HG02763 (cell line): ENCODE measurements around the gene KTN1.

Experiments used
- ATAC-seq: cut with Tn5 transposase; IDR thresholded peaks from one replicate; pipeline ENCODE4 v1.9.1; 2021; ENCODE audit warnings: mild to moderate bottlenecking, moderate library complexity; ENCODE audit not compliant: unreplicated experiment

Gene KTN1

DNA sequence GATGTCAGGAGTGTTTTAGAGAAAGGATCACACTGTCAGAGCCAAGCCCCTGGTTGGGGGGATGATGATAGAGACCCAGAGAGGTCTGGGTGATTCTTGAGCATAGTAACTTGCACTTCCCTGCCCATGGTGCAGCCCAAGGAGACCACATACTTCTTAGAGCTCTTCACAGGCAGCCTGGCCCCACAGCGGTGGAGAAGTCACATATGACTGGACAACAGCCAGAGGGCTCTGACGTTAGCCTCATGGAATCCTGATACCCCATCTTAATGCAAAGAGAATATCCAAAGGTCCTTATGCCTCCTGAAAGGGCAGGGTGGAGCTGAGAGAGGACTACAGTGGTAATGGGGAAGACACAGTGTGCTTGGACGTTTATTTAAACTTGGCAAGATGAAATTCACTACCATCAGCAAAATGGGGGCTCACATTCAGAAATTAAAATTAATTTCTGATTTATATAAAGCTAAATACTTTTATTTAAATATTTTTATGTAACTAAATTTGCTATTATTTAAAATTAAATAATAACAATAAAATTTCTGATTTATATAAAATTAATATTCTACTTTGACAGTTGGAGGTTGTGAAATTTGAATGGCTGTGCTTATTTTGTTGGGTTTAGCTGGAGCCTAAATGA lies 131.3 kb downstream of the KTN1 start:
- no peak for ATAC-seq

- no peak for ATAC-seq
These were observed 132.5 kb downstream of the KTN1 start for GRCh38 chr14:55712491-55712890.

- ATAC-seq: no peak
These were observed 133.5 kb downstream of the KTN1 start for GRCh38 chr14:55713486-55713885.

- ATAC-seq: no peak
These were observed 135.9 kb downstream of the KTN1 start for GRCh38 chr14:55715889-55716288.

GRCh38 chr14:55717621-55718020 lies 137.6 kb downstream of the KTN1 start:
- no peak for ATAC-seq

GRCh38 chr14:55718551-55718950 lies 138.5 kb downstream of the KTN1 start:
- no peak for ATAC-seq

- ATAC-seq: no peak
These were observed 140.8 kb downstream of the KTN1 start for GRCh38 chr14:55720796-55721195.

GRCh38 chr14:55721353-55721752 lies 141.3 kb downstream of the KTN1 start:
- ATAC-seq: no peak

DNA sequence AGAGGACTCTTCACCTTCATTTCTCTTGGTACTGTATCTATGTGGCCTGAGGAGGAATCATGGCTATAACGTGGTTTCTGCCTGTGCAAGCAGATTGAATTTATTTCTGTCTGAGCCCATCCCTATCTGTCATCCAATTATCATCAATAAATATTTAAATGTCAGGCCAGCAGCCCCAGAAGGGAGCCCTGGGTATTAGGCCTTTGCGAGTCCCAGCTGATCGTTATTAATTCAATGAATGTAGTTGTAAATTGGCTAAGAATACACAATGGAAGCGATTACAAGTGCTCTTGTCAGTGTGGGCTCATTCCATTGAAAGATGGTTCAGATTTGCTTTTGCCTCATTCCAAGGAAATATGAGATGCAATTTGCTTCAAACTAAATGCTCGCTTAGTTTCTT lies 142.0 kb downstream of the KTN1 start:
- no peak for ATAC-seq

- no peak for ATAC-seq
These were observed 144.7 kb downstream of the KTN1 start for GRCh38 chr14:55724736-55725135.

GRCh38 chr14:55730592-55731310 lies 150.7 kb downstream of the KTN1 start:
- ATAC-seq: no peak

GRCh38 chr14:55731311-55731872 lies 151.4 kb downstream of the KTN1 start:
- ATAC-seq: no peak

DNA sequence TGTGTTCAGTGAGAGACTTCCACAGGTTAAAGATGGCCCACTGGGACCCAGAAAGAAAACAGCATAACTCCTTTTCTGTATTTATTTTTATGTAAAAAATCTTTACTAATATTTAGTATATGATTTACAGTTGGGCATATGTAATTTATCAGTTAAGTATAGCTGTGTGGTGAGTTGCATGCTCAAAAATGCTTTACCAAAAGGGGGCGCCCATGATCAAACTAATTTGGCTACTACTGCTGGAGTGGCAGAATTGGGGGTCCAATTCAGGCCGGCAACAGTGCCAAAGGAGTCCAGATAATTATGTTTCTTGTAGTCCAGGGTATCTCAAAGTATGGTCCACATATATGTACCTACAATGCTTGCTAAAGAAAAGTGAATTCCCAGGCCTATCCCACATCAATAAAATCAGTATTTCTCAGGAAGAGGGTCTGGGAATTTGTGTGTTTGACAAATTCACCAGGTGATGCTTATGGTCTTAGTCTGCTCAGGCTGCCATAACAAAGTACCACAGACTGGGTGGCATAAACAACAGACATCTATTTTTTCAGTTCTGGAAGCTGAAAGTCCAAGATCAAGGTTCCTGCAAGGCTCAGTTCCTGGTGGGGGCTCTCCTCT lies 152.0 kb downstream of the KTN1 start:
- no peak for ATAC-seq

DNA sequence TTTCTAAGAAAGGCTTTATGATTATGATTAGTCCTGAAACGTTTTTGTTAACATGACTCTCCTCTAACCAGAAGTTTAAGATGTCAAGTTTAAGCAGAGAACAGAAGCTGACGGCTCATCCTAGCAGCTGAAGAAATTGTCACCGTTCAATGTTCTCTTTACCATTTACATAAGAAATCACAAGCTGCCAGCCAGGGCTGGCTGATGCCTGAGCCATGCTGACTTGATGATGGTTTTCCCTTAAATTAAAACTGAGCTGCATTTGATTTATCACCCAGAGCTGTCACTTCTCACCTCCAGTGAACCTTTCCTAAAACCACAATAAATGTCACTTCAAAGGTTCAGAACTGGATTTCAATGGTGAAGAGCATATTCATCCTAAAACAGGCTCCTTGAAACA lies 153.6 kb downstream of the KTN1 start:
- ATAC-seq: no peak
